Activated naive CD4-positive, alpha-beta T cell (primary cell): Measurements from ENCODE around the gene UST.

Experiments
- DNase-seq, 4 experiments: peaks; one replicate each; lab custom pipeline; 2025; lab: John Stamatoyannopoulos, UW

Gene UST, protein sequence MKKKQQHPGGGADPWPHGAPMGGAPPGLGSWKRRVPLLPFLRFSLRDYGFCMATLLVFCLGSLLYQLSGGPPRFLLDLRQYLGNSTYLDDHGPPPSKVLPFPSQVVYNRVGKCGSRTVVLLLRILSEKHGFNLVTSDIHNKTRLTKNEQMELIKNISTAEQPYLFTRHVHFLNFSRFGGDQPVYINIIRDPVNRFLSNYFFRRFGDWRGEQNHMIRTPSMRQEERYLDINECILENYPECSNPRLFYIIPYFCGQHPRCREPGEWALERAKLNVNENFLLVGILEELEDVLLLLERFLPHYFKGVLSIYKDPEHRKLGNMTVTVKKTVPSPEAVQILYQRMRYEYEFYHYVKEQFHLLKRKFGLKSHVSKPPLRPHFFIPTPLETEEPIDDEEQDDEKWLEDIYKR

DNA sequence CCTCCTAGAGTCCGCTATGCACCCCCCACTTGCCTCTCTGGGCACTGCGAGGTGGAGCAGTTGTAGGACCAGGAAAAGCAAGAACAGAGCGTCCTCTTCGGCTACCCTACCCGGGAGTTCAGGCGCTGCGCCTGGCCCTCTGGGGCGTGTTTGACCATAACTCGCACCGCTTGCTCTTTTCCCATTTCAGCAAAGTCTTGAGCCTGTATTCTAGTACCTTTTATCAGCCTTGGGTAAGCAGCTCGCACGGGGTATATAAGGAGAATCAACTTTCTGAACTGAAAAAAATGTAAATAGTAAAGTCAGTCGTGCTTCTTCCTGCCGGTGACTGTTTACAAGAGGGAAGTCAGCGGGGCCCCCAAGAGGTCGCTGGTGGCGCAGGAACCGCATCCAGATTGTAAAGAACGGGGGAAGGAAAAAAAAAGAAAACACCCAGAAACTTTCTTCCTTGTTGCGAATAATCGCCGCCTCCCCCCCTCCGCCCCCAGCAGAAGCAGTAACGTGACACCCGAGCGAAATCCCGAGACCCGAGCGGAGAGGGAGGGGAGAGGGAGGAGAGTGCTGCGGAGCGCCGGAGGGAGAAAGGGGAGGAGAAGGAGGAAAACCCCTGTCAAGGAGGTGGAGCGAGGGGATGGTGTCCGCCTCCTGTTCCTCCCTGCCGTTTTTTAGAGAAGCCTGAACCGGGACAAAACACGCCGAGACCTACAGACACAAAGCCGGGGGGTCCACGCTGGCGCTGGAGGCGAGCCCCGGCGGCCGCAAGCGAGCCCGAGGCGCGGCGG is at the start of gene UST:
UST (plus strand) TSS at position 668 of the 782 bp plus-strand sequence. CDS start 401 bp downstream, outside the sequence.
- DNase-seq, result no peak

DNA sequence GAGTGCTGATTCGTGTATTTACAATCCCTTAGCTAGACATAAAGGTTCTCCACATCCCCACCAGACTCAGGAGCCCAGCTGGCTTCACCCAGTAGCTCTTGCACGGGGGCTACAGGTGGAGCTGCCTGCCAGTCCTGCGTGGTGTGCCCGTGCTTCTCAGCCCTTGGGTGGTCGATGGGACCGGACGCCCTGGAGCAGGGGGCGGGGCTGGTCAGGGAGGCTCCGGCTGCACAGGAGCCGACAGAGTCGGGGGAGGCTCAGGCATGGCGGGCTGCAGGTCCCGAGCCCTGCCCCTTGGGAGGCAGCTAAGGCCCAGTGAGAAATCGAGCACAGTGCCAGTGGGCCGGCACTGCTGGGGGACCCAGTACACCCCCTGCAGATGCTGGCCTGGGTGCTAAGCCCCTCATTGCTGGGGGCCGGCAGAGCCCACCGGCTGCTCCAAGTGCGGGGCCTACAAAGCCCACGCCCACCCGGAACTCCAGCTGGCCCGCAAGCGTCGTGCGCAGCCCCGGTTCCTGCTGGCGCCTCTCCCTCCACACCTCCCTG is 48.9 kb upstream of the UST start:
- no peak for DNase-seq

DNA sequence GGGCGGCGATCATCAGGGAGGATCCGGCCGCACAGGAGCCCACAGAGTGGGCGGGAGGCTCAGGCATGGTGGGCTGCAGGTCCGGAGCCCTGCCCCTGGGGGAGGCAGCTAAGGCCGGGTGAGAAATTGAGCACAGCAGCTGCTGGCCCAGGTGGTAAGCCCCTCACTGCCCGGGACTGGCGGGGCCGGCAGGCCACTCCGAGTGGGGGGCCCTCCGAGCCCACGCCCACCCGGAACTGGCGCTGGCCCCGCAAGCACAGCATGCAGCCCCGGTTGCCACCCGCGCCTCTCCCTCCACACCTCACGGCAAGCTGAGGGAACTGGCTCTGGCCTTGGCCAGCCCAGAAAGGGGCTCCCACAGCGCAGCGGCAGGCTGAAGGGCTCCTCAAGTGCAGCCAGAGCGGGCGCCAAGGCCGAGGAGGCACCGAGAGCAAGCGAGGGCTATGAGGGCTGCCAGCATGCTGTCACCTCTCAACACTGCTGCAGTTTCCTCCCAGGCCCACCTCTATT is 48.1 kb upstream of the UST start:
- no peak for DNase-seq

DNA sequence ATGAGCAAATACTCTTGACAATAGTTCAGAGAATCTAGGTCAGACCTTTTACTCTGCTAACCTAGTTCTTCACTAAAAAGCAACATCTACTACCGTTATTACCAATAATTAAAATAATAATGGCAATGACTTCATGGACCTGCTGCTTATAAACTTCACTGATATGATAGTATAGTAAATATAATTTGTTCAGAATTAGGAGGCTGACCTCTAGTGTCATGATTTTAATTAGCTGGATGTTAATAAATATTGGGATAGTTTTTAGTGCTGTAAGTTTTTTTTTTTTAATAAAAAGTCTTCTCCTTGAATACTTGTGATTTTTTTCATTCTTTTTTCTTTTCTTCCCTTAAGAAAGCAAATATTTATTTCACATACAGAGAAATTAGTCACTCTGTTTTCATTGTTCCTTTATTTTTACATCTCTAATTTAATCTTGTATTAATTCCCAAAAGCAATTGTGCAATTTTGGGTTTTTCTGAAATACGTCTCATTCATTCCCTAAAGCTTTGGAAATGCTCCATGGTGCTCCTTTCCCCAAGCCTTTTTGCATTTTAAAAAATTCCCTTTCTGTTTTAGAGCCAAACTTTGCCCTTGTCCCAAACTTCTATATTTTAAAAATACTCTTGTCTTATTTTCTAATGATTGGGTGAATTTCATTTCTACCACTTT is 46.6 kb upstream of the UST start:
- DNase-seq, result no peak

DNA sequence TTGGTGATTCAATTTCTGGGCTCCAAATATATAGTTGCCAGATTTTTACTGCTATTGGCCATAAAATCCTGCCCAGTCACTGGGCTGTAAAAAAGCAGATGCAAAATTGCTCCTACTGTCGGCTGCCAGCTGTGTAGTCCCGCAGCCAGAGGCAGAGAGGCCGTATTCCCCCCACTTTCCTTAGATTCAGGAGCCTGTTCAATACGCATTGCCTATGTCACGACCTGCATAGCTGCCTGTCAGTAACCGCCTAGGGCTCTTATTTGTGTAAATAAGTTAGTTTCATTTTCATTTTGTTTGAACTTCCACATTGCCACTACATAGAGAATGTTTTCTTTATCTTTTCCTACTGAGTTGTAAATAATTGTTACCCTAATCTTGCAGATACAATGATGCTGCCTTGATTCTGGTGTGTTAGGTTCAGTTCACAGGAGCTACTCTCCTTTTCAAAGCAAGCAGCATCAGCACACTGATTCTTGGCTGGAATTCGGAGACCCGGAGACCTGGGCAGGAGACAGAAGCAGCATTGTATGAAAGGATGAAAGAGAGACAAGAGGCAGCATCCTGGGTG is 46.0 kb upstream of the UST start:
- no peak for DNase-seq

DNA sequence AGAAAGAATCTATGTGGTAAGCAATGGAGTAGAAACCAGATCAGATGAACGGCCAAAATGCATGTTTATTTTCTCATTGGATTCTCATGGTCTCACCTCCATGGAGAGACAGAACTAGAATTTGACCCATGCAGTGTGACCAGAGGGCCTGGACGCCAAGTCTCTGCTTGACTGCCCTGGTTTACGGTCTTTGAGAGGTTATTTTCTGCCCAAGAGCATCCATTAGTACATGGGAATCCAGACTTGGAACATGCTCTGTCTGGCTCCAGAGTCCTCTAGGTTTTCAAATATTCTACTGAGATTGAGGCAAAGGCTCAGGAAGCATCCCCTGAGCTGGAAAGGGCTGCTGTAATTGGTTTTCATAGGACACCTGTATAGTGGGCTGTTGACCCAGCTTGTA is 45.5 kb upstream of the UST start:
- DNase-seq, result no peak

DNA sequence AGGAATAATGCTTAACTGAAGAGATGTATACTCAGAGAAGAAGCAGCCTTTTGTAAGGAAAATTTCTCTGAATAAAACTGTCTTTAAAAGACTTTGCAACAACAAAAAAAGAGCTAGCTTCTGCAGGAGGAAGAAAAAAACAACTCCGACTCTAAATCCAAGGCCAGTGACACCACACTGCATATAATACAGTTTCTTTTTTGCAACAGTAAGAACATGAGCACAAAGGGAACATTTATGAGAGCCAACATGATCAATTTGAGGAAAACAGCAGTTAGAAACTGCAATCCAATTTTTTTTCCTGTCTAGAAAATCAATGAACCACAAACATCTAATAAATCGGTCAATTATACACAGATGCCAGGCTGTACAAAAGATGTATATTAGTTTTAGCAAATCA is 42.9 kb upstream of the UST start:
- DNase-seq, result no peak

DNA sequence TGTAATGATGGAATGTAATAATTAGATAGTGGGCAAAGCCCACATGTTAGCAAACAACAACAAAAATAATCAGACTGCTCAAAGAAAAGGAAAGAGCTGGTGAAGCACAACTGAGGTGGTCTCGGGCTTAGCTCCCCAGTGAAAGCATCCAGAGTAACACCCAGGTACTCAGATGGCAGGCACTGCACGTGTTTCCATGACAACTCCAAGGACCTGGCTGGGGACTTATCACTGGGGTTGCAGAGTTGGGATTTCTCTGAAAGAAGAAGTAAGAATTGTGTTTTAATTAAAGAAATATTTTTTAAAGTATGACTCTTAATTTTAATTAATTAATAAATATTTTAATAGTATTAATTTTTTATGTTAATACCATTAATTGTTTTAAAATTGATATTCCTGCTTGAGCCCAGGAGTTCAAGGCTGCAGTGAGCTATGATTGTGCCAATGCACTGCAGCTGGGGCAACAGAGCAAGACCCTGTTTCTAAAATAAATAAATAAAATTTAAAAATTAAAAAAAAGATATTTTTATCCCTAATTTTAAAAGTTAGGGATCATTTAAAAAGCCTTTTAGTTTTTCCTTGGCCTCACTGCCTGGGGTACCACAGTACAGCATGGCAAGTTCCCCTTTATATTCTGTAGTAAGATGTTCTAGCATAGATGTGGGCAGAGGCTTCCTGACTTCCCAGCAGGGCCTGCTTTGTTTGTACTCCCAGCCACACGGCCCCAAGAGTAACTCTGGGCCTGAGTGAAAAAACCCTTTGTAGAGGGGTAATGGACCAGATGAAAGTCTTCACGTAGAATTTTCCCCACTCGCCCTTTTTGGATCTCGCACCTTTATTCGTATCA is 42.2 kb upstream of the UST start:
- DNase-seq, result no peak

DNA sequence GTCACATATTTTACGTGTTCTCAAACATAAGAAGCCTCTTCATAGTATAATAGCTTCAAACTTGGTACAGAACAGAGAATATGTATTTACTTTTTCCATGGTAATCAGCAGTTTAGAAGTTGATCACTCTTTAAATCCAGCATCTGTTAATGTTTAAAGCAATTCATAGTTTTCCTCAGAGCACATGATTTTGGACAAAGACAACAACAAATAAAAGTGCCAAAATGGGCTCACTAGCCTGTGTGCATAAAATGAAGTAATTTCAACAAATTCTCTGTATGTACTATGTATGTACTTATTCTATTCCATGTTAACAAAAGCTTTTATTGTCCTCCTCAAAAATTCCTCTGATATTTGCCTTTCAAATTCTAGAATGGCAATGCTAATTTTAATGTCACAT is 38.1 kb upstream of the UST start:
- DNase-seq, result no peak

DNA sequence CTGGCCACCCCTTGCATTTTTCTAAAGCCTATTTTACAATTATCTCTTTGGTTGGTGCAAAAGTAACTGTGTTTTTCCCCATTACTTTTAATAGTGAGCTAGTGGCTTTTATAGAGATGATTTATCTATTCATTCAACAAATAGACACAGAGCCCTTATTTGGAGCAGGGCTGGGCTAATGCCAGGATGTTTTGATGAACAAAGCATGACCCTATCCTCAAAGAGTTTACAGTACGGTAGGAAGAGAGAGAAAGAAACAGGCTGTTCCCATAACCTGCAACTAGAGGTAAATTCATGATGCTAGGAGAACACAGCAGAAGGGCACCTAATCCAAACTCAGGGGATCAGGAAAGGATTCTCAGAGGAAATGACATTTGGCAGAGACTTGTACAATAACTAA is 37.3 kb upstream of the UST start:
- DNase-seq, result no peak

DNA sequence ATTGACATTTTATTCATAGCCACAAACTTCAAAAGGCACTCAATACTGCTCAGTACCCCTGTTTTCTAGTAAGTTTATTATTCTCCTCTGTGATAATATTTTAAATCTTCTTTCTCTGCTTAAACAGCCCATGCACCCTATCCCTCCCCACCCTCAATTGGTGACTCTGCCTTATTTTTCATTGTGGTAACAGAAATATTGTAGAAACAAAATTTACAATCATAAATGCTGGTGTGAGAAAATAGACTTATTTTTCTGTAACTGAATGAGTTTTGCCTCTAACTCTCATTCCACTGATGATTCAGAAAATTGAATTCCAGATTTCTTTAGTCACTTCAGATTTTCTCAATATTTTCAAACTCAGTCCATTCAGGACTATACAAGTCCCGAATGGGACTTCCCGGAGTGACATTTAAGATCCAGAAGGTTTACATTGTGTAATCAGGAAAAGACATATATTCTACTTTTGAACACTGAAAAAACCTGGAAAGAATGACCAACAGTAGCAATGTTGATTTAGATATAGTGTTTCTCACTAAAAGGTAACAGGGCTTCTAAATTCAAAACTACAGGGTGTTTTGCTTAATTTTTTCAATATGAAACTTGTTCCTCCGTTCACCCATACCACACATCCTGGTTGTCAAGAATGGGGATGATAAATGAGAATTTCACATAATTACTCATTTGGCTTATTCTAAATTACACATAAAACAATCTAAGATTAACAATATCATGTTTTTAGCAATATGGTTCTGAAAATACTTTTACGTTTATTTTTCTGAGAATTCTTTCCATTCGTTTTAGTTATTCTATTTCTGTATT is 34.8 kb upstream of the UST start:
- no peak for DNase-seq

DNA sequence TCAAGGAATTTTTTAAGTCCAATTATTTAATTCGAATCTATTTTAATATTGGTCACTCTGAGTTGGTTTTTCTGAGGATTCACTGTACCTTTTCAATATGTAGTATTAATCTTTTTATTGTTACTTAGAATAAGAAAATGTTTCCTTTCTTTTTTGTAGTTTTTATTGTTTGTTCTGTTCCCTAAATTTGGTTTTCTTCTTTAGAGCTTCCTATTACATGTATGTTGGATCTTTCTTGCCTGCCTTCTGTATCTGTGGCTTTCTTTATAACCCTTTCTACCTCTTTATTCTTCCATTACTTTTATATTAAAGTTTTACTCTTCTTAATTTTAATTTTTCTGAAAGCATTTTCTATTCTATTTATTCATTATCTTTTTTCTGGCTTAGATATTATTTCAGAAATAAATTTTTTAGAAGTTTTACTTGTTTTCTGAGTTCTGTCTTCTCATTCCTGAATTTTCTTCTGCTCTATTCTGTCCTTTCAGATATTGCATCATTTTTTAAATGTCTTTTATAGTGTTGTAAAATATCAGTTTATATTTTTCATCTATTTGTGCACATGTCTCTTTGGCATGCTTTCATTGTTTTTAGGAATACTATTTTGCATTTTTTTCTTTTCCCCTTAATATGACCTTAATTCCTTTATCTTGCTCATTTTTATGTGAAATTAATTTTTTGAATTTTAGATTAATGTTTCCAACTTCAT is 33.6 kb upstream of the UST start:
- no peak for DNase-seq

DNA sequence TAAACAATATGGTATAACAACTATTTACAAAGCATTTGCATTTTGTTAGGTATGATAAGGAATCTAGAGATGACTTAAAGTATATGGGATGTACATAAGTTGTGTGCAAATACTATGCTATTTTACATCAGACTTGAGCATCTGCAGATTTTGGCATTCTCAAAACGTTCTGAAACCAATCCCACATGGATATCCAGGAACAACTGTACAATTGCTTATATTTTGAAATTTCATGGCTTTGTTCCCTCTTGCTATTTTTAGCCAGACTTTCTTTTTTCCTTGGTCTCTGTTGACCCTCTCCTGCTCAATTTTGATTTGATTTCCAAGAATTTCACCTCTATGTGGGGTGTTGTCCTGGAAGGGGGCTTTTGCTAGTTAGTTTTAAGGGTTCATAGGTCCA is 32.9 kb upstream of the UST start:
- no peak for DNase-seq

DNA sequence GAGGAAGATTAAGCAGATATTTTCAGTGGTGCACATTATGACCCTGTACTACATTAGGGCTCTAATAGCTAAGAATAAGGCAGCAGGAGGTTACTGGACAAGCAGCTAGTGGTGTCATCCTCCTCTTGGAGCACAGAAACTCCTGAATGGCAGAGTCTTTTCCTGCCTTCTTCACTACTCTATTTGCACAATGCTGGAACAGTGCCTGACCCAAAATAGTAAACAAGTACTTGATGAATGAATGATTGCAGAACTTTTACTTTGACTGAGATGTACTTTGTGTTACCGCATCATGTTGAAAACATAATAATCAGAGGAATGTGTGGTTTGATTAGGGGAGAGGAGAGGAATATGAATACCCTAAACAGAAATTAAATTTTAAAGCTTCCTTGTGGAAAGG is 30.0 kb upstream of the UST start:
- DNase-seq, result no peak

DNA sequence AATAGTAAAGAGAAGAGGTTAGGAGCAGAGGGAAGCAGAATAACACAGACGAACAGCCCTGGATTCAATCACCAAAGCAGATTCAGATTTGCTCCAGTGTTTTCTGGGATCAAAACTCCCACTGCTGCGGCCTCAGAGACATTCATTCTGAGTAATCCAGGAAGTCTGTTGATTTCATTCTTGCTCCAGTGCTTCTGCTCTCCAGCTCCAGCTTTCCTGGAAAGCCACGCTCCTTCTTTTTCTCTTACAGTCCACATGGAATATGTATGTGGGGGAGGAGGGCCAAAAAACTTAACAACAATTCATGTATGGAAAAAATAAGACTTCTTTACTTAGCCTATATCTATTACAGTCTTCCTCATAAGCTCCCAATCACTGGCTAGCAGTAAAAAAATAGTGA is 26.4 kb upstream of the UST start:
- DNase-seq, result no peak

DNA sequence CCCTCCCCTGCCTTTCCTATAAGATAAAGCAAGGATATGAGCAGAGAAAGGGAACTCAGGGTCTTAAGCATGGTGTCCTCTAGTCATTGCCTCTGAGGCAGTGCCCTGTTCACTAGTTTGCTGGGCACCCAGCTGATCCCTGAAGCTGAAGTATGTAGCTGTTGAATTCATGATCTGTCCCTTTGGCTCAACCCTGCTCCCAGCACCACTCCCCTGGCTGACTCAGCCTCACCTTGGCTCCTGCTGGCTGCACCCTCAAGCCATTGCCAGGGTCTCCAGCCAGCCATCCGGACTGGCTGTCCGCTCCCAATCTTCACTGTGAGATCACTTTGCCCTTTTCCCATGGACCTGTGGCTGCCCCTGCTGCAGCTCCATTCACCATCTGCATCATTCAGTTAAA is 25.9 kb upstream of the UST start:
- no peak for DNase-seq

DNA sequence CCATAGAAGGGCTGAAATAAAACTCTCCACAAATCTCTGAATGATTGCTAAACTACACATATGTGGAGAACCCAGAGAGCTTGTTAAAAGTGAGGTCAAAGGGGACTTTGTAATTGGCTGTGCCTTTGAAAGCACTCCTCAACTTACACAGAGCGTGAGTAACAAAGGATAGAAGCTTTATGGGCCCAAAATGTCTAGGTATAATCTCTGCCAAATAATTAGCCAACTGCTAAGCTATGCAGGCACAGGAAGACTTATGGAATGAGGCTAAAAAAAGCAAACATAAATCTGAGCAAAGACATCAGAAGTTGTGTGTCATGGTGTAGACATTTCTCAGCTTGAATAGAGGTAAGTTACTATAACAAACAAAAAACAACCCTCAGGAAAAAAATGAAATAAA is 23.3 kb upstream of the UST start:
- DNase-seq, result no peak

DNA sequence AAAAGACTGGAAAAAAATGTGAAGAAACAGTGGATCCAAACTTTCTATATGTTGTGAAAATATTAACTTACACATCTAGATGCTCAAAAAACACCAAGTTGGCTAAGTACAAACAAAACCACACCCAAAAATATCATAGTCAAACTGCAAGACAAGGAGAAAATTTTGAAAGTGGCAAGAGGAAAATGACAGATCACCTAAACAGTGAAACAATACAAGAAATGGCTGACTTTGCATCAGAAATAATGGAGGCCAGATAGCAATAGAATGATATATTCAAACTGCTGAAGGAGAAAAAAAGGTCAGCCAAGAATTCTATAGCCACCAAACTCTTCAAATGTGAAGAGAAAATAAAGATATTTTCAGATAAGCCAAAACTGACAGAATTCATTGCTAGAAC is 22.4 kb upstream of the UST start:
- DNase-seq, result no peak

DNA sequence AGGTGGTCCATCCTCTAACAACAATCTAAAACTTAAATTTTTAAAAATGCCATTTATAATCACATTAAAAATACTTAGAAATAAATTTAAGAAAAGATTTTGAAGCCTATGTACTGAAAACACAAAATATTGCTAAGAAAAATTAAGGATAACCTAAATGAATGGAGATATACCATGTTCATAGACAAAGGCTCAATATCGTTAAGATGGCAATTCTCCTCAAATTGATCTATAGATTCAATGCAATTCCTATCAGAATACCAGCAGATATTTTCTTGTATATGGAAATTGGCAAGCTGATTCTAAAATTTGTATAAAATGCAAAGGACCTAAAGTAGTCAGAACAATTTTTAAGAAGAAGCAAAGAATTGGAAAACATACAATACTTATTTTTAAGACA is 19.7 kb upstream of the UST start:
- DNase-seq, result no peak

DNA sequence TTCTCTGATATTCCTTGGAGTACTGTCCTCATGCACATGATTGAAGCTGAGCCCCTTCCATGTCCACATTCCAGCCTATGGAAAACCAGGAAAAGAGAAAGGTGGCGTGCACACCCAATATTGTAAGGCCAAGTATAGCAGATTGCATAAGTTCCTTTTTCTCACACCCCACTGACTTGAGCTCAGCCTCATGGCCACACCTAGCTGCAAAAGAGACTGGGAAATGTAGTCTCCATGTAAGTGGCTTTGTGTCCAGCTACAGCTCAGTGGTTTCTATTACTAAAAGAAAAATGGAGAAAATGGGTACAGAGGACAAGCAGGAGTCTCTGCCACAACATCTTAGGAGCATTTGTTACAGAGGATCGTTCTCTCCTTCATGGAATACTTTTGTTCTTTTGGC is 10.8 kb upstream of the UST start:
- DNase-seq, result no peak
